Stimulated activated CD4-positive, alpha-beta T cell treated with anti-CD3 and anti-CD28 coated beads, Interleukin-12 subunit alpha, Interleukin-12 subunit beta, amount 100 ng/mL, for 4 hours (primary cell): ENCODE measurements around the gene PITX2.

ENCODE experiments used
- DNase-seq: peaks from one replicate; pipeline ENCODE4 v3.0.0-alpha.2; 2020

The PITX2 gene

DNA sequence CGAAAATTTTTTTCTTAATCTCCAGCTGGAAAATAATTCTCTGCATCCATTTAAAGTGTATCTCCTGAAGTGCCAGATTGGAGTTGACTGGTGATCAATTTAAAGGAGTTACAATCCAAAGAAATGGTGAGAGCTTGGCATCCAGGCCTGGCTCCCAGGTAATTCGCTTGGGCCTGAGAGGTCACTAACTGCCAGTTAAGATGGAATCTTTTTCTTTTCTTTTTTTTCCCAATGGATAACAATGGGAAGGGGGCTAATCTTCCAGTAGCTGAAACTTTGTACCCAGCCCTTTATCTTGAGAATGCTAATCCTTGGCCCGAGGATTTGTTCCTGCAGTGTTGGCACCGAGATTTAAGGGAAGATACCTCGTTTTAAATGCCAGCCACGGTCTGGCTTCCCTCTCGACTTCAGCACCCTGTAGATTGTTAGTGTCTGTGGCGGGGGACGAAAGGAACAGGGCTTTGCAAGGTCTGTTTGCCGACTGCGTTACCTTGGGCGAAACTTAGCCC is 13.3 kb upstream of the PITX2 start:
- no peak for DNase-seq

DNA sequence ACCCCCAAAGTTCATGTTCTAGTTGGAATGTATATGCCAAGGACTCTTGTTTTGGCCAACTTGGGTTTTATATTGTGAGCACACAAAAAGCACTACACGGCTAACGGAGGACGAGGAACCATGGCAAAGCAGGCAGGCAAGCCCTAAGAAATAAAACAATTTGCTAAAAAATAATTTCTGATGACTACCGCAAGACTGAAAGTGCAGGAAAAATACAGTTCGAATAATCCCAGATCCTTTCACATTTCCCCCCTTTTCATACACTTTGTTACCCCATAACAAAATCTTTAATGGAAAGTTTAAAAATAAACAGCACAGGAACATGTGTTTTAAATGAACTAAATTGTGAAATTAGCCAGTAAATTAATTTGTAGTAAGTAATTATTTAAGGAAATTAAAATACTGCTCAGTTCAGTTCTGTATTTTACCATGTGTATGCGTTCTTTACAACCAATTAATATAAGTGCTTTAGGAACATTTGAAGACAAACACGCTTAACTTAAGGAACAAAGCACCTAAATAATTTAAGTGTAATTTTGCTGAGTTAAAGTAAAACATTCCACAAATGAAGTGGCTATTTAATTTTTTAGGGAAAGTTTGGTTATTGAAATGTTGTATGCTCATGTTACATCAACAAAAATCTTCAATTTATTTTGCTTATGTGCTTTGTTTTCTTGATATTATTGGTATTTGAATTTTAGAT is 12.4 kb upstream of the PITX2 start:
- DNase-seq, result no peak

DNA sequence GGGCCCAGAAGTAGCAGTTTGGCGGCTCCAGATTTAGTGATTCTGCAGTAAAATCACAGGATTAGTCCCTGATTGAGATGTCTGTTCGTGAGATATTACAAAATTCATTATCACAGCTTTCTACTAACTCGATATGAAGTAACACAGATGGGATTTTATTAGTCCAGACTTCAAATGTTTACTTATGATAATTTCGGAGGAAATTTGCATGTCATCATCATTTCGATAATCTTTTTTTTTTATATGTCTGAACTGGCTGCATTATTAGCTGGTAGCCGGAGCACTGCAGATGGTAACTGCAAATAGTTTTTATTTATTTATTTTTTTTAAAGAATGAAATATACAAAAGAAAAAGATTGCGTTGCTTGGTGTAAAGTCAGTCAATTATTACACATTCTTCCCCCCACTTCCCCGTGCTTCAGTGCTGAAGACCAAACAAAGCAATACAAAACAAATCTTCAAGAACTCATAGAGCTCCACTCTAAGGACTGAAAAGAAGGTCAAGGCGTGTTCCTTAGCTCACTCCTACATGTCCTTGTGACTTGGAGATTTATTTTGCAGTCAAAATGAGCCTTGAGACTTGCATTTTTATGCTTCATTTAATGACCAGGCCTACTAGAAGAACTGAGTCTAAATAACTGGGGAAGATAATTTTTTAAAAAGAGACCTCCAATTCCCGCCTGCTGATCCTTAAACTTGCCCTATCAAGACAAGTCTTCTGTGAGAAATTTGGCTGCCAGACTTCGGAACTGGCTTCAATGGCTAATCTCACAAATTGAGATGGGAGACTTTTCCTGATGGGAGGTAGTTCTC is 11.7 kb upstream of the PITX2 start:
- DNase-seq, result no peak

DNA sequence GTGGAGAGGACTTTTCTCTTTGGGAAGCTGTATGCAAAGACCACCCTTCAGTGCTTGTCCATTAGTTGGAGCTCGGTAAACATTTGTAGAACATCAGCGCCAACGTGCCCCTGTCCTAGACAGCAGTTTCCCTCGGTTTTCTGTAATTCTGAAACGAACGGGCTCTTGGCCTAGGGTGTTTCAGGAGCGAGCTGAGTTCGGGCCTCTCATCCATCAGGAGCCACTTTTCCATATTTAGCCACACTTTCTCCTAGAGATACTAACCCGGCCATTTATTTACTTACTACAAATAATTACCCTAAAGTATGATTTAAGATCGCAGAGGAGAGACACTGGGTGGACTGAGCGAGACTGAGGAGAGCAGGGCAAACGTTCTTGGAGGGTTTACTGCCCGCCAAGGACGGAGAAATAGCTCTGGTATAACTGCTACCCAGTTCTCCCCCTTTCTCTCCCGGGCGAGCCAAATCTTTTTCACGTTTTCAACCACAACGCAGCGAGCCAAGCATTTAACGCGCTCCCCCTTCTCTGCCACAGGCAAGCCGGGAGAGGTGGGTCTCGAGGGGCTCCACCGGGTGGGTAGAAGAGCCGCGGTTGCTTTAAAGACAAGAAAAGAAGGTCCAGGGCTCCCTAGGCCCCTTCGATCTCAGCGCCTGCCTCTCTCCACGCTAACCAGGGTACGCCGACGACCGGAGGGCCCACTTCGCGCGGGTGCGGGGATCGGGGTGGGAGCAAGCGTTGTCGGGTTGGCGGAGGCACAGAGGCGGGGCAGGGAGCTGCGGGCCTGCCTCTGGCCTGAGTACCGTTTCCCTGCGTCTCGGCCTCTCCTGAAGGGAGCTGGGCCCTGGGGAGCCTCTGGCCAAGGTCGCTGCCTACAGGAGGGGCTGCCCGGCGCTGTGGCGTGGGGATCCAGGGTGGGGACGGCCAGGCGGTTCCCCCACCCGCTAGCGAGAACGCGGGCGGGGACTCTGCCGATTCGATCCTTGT is 10.8 kb upstream of the PITX2 start:
- no peak for DNase-seq

DNA sequence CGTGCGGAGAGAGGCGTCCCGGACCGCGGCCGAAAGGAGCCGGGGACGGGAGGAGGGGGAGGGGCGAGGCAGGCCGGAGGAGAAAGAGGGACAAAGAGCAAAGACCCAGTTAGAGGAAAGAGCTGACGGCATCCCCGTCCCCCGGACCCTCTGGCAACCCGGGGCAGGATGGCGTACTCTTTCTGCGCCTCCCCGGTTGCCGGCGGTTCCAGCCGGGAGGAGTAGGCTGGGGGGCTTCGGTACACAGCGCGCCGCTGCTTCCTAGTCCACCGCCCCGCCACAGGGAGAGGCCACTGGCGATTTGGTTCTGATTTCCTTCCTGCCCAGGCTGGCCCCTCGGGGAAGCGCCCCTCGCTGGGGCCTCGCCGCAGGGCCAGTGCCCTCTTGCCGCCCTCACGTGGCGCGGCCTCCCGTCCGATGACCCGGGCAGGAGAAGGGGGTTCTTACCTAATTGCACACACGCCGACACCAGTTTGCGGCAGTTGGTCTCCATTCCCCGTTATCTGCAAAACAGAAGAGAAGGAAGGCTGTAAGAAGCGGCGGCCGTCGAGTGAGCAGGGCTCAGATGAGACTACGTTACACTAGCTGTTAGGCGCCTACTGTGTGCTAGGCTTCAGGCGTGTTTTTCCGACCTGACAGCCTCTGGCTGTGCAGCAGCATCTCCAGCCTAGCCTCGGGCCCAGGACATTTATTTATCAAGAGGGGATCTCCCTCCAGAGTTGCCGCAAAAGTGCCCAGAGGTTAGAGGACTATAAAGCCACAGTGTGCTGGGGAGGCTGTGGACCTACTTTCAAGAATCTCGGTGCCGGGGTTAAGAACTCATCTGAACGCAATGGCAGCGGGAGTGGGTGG is 9.9 kb upstream of the PITX2 start:
- no peak for DNase-seq

DNA sequence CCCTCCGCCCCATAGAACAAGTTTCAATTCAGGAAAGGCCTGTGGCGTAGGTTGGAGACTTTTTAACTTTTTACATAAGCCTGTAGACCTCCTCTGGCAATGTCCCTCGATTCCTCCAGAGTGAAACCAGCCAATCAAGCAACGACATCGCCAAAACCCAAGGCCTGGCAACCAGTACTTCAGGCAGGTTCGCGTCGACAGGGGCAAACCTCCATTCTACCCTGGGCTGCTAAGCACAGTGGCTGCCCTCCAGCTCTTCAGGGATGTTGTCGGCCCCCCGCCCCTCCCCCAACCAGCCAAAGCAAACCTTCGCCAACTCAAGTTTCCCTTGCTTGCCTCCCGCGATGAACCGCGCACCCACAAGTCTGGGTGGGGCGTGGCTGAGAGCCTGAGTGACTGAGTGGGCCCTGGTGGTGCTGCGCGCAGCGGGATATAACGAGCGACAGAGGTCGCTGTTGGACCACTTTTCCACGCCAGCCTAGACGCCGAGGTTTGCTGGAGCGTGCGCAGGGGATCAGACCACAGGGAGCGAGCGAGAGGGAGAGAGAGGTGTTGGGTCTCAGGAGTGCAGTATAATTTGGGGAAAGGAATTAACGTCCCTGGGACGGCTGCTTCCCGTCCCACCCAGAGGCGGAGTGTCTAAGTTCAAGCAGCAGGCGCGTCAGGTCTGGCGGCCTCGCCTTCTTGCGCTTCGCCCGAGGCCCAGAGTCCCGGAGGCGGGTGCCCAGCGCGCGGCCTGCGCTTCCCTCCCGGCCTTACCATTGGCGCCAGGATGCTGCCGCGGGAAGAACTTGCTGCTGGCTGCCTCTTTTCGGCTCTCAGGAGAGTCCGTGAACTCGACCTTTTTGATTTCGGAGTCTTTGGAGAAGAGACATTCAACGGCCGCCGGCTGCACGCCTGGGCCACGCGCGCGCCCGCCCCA is 9.0 kb upstream of the PITX2 start:
- DNase-seq, result no peak

DNA sequence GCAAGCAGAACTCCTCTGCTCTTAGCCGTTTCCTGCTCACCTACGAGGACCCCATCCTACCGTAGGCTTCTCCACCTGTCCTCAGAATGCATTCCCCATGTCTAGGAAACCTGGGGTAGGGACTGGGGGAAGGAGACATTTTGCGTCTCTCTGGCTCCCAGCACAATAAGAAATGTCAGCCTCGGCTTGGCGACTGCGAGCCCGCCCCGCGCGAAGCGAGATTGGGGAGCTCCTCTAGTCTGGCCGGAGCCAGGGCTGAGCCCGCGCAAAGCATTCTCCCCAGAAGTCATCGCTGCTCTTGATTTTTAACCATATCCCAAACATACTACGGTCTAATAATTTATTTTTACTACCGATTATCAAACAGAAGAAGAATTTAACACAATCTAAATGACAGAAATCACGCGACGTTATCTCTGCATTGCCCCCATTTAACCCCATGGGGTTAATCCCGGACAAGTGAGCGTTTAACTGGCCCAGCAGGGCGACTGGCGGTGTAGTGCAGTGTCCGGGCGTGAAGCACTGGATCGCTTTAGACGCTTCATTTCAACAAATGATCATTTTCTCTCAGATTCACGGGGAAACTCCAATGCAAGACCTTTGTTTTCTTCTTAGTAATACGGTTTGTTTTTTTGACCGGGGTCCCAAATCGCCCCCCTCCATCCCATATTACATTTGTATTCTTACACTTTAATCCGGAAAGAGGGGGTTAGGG is 8.0 kb upstream of the PITX2 start:
- no peak for DNase-seq

DNA sequence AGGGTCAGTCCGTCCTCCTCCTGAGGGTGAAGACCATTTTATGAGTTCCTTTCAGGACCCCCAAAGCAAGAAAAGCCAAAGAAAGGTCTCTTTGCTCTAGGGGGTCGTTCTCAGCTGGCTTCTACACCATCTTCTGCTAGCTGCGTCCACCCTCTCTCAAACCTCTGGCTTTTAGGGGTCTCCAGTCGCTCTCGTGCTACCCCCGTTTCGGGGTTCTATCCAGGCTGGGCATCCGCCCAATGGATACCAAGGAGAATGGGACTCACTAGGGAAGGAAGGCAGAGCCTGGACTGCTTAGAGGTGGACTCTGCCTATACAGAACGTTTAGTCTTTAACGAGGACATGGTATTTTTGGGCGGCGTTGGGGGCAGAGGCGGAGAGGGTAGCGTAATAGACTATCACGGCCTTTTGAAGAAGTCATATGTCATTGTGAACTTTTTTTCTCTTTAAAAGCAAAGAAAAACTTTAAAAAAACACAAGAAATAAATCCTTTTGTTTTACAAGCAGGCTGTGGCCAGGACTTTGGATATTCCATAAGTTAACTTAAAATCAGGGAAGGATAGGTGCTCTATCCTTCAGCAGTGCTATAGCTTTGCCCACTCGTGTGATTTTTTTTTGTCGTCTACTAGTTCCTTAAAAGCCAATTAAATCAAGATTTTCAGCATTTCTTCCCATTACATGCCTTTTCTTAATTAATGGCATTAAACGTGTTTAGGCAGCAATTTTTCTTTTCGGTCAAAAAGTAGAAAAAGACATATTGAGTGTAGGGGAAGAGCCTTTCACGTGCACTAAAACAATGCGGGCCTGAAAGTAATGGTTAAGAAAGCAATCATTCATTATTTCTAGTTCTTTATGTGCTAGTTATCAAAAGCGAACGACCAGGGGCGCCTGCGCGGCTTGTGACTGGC is 7.2 kb upstream of the PITX2 start:
- DNase-seq, result no peak

DNA sequence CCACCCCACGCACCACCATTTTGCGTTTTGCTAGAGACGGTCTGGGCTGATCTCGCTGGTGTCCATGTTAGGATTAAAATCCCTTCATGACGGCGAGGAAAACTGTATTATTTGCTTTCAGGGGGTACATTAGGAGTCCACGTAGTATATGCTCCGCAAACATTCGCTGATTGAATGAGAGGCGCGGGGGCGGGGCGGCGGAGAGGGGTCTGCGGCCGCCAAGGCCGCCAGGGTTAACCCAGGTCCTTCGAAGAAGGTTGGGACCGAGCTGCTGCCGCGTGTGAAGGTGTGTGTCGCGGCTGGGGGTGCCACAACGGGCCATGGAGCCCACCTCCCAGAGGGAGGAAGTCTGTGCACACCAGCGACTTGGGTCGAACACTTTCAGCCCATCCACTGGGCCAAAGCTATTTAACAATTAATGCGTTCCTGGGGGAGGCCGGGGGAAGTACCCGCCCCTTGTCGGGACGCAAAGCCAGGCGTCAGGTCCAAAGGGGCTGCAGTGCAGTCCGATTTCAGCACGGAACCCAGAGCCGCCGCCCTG is 6.4 kb upstream of the PITX2 start:
- DNase-seq, result no peak

DNA sequence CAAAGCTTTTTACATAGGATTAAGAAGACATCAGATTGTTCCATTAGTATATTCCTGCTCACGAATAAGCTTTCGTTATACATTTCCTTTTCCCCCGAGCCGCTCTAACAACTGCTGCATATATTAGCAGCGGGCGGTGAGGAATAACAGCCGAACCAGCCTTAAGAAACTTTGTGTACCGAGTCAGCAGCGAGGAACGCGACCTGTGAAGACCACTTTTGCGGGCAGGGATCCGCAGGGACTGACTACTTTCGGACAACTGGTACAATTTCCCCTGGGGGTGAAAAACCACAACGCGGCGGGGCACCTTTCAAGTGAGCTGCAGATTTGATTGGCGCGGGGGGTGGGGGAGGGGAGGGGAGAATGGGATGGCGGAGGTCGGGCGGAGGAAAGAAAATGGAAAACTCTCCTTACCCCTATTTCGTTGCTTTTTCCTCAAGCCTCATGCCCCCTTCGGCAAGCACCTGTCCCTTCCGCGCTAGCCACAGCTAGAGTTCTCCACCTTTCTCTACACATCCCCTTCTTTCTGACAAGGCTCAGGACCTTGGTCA is 5.9 kb upstream of the PITX2 start:
- DNase-seq, result no peak

DNA sequence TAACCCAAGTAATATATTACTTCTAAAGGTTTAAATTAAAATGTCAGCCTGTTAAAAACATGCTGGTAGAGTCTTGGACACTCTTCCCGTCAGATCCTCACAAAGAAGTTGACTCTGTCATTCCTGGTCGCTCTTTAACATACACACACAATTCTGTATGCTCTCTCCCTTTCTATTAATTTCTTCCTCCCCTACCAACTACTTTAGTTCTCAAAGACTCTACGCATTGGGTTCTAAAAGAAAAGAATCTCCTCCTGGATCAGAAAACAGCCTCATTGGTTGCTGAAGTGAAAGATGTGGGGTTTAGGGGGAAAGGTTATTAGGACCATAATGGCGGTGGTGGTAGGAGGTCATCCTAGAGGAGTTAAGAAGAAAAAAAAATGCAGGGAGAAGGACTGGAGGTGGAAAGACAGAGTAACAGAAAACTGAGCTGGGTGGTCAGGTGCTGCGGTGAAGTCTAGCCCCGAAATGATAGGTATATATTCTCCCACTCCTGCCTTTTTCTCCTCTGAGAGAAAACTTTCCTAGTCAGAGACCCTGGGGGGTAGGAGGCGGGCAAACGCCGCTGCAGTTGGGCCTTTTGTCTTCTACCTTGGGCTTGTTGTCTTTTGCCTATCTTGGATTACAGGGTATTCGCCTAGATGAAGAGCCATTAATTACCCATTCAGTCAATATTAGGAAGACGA is 5.2 kb upstream of the PITX2 start:
- DNase-seq, result no peak

DNA sequence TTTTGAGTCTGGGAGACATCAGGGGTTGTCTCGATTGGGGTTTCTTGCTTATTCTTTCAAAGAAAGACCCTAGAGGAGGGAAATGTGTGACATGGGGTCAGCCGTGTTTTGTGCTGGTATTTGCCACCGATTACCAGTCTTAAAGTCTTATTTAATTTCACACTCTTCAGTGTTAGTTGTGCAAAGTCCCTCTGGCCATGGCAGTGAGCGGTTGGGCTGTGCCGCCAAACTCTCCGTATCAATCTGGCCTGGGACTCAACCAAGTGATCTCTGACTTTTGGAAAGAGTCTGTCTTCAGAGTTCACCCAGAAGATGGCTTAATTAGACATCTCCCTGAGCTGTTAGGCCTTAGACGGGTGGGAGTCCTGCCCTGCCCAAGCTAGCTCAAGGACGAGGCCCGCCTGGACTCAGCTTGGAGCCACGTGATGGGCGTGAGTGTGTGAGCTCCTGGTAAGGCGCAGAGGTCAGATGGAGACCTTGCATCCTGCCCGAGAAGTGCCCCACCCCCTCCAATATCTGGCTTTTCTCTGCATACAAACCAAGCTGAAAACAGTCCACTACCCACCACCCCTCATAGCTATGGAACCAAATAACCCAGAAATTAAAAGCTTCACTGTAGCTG is 3.8 kb upstream of the PITX2 start:
- DNase-seq, result no peak

DNA sequence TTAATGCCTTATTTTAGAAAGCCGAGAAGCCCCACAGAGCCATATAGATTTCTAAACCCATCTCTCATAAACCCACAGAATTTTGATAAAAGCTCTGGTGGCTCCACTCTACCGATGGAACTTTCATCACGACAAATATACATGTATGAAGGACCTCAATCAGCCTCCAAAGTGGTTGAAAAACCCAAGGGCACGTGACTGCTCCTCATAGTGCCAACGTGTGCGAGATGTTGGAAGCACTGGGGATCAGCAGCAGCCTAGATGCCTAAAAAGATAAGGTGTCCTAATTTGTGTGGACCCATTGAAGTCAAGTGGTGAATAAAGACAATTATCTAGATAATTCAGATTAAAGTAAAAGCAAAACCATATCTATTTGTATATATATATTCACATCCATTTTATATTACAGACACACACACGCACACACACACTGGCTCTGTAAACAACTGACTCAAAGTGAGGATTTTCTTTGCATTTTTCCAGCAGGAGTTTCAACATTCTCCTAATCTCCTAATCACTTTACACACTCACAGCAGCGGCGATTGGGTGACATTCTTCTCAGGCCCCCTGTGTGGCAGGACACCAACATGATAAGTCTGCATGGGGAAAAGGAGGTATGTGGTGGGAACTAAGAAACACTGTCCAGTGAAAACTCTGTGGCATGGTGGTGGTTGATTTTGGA is 2.8 kb upstream of the PITX2 start:
- DNase-seq, result no peak

DNA sequence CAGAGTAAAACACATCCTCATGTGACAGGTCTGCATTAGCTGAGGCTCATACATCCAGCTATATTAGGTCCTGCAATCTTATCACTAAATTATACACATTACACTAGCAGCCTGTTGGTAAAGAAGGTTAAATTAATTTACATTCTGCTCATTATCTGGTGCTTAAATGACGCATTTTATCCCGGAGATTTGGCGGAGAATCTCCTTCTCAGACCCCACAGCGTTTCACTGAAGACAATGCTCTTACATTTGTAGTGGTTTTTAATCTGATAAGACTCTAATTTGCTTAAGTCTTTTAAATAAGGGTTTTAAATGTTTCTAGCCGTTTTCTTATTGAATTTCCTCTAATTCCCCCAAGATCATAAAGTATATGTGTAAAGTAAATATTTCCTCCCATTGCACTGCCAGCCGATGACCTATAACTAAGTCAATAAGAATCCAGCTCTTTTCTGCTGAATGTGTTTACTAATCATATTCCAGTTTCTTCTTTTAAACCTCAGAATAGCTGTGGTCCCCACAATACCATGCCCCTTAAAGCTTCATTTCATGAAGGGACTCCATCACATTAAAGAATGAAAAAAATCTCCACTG is 2.1 kb upstream of the PITX2 start:
- no peak for DNase-seq

DNA sequence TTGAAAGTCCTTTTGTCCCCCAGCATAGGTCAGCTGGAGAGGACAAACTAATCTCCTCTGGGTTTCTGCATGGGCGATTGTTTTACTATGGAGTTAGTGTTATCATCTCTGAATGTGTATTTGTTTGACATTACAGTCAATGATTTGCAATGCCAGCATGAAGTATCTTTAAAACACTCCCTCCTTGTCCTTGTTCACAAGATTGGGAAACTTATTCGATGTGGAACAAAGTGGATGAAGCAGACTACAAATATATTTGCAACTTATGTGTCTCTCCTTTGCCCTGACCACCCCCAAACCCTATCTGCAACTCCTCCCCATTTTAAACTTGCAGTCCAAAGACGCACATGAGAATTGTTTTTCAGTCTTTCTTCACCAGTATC is 1.5 kb upstream of the PITX2 start:
- no peak for DNase-seq

DNA sequence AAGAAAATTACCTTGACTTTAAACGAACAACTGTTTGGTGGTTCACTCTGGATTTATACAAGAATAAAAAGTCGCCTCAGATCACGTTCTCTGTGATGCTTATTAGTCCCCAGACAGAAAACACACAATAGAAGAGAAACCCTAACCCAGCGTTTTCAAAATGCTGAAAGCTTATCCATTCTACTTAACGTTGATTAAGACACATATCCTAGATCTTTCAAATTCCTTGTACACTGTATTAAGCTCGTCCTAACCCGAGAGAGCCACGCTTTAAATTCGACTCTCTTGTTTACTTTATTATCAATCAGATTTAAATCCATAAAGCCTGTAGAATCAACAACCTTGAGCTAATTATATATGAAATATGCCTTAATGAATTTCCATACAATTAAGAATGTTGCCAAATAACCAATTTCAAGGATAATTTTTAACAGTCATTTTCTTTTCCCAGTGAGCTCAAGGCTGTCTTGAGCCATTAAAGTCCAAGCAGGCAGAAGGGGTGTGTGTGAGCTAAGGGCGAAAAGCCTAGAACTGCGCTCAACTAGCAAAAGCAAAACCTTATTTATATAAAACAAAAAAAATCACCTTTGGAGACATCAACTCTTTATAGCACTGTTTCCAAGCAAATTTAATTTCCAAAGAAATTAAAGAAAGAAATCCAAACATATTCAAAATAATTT is 981 bp upstream of the PITX2 start:
- no peak for DNase-seq
